HG03469 (cell line): ENCODE measurements around the gene DCAF12.

Experiments
- ATAC-seq: cut with Tn5 transposase; IDR thresholded peaks from one replicate; pipeline ENCODE4 v1.9.1; 2021; ENCODE audit warnings: mild to moderate bottlenecking, moderate library complexity, moderate number of reproducible peaks; ENCODE audit not compliant: unreplicated experiment

The DCAF12 gene

GRCh38 chr9:34127035-34127948, 794 bp upstream of the DCAF12 start:
- no peak for ATAC-seq

DNA sequence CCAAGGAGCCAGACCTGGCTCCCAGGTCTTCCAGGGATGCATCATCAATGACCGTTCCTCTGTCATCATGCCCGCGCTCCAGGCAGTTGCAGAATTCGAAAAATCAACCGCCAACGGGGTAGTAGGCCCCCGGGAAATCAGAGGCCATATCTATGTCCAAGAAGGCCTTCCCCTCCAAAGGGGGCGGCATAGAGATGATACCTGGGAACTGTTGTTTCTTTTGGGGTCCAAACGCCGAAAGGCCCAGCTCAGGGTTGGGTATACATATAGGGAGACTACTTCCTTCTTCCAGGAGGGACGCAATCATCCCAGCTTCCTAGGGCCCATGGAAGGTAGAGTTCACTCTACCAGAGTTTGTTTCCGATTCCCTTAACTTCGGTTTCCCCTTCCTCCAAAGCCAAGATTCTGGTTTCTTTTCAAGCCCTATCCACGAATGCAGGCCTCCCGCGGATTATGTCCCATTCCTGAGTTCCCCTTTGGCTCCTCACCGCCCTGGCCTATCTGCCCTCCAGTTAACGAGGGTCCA, 754 bp downstream of the DCAF12 start:
- no peak for ATAC-seq

DNA sequence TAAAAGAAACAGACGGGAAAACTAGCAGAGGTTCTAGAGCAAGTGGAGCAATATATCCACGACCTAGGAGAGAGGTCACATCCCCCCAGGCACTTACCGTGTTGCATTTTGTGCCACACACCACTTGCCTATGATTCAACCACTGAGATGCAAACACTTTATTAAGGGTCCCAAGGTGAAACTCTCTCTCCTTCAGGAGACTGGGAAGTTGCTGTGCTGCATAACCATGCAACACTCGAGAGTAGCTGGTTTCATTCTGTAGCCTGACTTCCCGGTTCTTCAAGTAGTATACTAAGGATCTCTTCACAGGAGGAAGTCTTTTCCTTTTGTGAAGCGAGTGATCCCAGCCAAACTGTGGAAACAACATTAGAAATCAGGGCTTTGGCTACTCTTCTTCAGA, 1.6 kb downstream of the DCAF12 start:
- ATAC-seq: no peak

DNA sequence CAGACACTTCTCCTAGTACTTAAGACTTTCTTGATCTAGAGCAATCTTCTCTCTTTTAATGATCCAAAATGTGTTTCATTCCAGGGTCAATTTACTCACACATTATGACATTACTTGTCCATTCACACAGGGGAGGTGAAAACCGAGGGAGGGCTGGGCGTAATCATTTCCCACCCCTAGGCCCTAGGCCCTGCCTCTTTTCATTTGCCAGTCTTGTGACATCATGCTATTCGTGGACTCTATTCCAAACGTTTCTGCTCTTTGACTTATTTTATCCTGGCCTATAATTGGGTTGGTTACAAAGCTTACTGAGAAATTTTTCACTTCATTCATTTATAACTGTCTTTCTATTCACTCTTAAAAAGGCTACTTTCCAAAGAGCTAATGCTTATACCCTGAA, 2.4 kb downstream of the DCAF12 start:
- peak; percentile 6 for ATAC-seq

DNA sequence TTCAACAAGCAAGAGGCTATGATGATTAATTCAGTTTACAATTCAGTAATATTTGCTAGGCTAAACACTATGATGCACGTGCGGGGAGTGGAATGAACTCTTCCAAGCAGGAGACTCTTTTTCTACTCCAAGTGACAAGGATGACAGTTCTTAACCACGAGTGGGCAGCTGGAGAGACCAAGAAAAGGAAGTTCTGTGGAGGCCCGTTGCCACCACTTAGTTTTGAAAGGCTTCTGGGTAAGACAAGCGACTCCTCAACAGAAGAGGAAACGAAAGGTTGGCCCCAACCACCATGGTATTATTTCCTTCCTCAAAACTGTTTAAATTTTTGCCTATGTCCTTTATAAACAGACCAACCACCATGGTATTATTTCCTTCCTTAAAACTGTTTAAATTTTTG, 2.8 kb downstream of the DCAF12 start:
- ATAC-seq: peak; percentile 34

- ATAC-seq: no peak
Measured at GRCh38 chr9:34121996-34122395, 4.5 kb downstream of the DCAF12 start.

DNA sequence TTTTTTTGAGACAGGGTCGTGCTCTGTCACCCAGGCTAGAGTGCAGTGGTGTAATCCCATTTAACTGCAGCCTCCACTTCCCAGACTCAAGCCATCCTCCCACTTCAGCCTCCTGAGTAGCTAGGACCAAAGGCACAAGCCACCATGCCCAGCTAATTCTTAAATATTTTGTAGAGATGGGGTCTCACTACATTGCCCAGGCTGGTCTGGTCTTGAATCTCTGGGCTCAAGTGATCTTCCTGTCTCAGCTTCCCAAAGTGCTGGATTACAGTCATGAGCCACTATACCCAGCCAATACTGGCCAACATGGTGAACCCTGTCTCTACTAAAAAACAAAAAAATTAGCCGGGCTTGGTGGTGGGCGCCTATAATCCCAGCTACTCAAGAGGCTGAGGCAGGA, 6.8 kb downstream of the DCAF12 start:
- ATAC-seq: no peak

DNA sequence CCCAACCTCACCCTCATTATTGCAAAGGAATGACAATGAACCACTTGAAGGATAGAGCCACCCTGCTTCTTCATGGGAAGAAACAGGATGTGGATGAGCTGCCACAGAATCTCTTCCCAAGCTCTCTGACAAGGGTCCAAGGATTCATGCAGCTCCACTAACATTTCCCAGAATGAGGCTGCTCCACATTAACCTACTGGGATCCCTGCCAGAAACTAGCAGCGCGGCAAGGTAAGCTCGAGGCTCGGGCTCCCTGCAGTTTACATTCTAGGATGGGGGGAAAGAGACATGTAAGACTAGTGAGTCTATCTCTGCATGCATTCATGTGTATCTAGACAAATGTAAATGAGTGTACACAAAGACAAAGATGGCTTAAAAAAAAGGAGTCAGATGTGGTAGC, 12.1 kb downstream of the DCAF12 start:
- no peak for ATAC-seq

- ATAC-seq: no peak
Measured at GRCh38 chr9:34106110-34106509, 20.4 kb downstream of the DCAF12 start.

DNA sequence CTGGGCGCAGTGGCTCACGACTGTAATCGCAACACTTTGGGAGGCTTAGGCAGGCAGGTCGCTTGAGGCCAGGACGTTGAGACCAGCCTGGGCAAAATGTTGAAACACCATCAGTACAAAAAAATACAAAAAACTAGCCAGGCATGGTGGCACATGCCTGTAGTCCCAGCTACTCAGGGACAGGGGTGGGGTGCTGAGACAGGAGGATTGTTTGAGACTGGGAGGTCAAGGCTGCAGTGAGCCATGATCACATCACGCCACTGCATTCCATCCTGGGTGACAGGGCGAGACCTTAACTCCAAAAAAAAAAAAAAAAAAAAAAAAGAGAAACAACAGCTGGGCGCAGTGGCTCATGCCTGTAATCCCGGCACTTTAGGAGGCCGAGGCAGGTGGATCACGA, 23.7 kb downstream of the DCAF12 start:
- ATAC-seq: no peak

- peak; percentile 45 for ATAC-seq
Measured at GRCh38 chr9:34098307-34098706, 28.2 kb downstream of the DCAF12 start.

GRCh38 chr9:34097865-34098264, 28.6 kb downstream of the DCAF12 start:
- ATAC-seq: peak; percentile 48

GRCh38 chr9:34096751-34097150, 29.7 kb downstream of the DCAF12 start:
- ATAC-seq: no peak

GRCh38 chr9:34093578-34093977, 32.9 kb downstream of the DCAF12 start:
- ATAC-seq: no peak

DNA sequence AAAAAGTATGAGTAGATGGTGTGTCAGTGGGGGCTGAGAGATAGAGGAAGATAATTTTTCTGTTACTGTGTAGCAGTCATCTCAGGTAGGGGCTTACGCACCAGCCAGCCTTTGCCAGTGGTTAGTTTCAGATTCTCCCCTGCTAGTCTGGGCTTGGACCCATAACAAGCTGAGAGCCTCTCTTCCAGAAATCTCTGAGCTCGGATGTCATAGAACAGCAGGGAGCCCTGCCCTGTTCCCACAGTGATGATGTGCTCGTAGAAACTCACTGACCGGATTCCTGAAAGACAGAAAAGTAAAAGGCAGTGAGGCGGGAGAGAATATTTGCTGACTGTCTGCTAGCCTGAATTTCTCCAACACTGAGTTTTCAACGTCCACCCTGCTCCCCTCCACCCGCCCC, 37.2 kb downstream of the DCAF12 start:
- no peak for ATAC-seq

DNA sequence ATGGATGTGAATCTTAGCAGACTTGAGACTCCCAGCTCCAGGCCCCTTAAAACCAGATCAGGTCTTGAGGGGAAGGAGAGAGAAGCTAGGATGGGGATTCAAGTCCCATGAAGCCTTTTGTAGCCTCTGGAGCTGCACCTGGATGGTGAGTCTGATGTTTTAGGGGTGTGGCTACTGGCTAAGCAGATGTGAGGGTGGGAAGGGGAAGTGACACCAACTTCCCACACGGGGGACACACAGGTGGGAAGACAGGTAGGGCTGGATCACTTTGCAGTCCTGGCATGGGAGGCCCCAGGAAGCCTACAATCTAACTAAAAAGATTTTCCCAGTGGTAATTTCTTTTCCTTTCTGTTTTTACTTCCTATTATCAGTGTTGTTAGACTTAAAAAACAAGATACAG, 39.1 kb downstream of the DCAF12 start:
- no peak for ATAC-seq

GRCh38 chr9:34086864-34087263, 39.6 kb downstream of the DCAF12 start:
- no peak for ATAC-seq

DNA sequence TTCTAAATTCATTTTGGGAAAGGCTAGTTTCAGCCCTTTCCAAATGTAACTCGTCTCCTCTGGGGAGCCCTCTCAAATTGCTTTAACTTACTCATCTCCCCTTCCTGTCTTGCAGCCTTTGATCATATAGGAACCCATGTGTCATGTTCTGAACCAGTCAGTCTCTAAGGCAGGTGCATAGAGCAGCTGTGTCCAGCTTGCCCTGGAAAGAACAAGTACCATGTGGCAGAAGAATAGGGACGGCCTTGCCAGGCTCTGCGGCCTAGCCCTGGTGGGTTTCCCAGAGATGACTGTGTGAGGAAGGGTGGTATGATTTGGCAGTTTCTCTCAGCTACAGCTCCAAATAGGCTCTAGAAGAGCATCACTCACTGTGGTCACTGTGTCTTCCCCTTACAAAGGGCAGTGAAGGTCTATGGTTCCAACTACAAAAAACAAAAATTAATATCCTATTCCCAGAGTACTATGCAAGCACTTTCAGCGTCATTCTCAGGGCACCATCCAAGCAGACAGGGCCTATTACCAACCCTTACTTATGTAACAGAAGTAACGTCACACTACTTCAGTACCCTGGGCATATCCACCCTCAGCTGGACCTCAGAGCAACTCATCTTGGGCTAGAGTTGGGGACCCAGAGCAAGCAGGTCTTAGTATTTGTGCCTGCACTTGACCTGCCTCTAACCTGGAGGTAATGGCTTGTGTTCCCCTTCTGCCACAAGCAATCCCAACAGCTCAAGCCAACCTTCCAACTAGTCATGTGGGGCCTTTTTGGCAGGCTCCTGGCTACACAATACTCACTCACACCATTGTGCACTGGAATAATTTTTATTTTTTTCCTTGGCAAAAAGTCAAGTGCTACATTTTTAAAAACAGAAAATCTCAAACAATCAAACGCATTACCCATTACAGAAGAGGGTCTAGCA, 40.7 kb downstream of the DCAF12 start:
- ATAC-seq: no peak

- no peak for ATAC-seq
Measured at GRCh38 chr9:34084562-34084961, 41.9 kb downstream of the DCAF12 start.

- no peak for ATAC-seq
Measured at GRCh38 chr9:34079181-34079580, 47.3 kb downstream of the DCAF12 start.

DNA sequence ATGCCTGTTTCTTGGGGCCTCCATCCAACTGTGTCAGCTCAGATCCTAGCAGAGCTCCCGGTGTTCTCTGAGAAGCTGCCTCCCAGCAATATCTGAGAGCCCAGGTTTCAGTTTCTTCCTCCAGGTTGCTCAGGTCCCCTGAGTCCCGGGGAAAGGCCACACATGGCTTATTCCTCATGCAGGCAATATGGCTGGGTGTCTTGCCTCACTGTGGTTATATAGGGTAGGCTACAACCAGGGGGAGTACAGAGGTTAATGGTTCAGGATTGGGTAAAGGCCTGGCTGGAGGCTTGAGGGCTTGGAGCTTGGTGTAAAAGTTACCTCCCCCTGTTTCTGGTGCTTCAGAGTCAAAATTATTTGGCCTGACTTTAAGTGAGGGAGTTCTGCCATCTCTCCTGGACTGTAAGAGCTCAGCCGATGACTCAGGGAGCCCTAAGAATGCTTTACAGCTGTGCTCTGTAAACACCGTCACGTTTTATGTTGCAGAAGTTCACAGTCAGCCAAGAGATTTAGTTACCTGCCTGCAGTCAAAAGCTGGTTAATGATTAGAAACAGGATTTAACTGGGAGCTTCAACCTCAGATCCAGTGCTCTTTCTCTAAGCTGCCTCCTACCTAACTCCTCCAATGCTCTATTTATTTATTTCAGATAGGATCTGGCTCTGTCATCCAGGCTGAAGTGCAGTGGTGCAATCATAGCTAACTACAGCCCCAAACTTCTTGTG, 53.5 kb downstream of the DCAF12 start:
- no peak for ATAC-seq
